Measurements from ENCODE around the gene HES1. TPM values are rescaled to one million over a fixed set of nuclear protein-coding genes. Genes with fewer than 3 reads are reported as not detected.

The HES1 gene
- total and polyA plus RNA-seq, 4 donors: 5.3 to 12.5 (median 9.0) TPM

DNA sequence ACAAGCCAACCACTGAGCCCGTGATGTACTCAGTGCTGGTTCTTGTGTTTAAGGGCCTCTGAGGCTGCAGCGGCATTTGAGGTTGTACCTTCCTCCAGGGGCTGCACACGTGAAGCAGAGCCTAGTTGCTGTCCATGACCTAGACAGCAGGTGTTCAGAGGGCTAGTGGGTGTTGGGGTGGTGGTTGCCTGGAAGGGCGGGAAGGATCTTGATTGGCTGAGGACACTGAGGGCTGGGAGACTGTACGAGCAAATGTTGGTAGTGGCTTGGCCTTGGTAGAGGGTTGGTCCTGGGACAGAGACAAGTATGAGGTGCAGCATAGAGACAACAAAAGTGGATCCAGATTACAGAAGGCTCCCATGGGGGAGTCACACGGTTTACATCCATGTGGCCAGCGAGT, 17.0 kb upstream of the HES1 start:
- Histone ChIP-seq H3K9me3 (ENCODE audit: control insufficient read depth in 4 of 4, low read length in 3 of 4) (no peaks in the 10 kb centered on the region), H3K27ac (ENCODE audit: low read depth in 1 of 2, low read length in 2 of 2) (no peak overlapping the region), H3K9ac (ENCODE audit: low read depth in 1 of 2, low read length in 2 of 2) (no peak overlapping the region), H3K4me3 (ENCODE audit: low read depth in 1 of 3, low read length in 3 of 3) (no peak overlapping the region), H3K36me3 (ENCODE audit: control insufficient read depth in 4 of 4, insufficient read depth in 3 of 4, low read depth in 1 of 4, low read length in 3 of 4) (no peaks in the 10 kb centered on the region), H3K4me1 (ENCODE audit: control insufficient read depth in 4 of 4, insufficient read depth in 4 of 4, low read length in 3 of 4) (peaks cover 0 to 13% (median 9%) of the 10 kb centered on the region in 4 donors), H3K27me3 (ENCODE audit: control insufficient read depth in 4 of 4, insufficient read depth in 4 of 4, low read length in 3 of 4) (no peaks in the 10 kb centered on the region)
- DNase-seq (ENCODE audit: low spot score): no peak
- TF ChIP-seq HNF4G (IDR thresholded peaks at IDR 0.05): no peak
- no peak for TF ChIP-seq JUND (IDR thresholded peaks at IDR 0.05)
- TF ChIP-seq, protein P1, sequence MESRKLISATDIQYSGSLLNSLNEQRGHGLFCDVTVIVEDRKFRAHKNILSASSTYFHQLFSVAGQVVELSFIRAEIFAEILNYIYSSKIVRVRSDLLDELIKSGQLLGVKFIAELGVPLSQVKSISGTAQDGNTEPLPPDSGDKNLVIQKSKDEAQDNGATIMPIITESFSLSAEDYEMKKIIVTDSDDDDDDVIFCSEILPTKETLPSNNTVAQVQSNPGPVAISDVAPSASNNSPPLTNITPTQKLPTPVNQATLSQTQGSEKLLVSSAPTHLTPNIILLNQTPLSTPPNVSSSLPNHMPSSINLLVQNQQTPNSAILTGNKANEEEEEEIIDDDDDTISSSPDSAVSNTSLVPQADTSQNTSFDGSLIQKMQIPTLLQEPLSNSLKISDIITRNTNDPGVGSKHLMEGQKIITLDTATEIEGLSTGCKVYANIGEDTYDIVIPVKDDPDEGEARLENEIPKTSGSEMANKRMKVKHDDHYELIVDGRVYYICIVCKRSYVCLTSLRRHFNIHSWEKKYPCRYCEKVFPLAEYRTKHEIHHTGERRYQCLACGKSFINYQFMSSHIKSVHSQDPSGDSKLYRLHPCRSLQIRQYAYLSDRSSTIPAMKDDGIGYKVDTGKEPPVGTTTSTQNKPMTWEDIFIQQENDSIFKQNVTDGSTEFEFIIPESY (IDR thresholded peaks at IDR 0.05): no peak
- no peak for TF ChIP-seq CTCF (IDR thresholded peaks at IDR 0.05; ENCODE audit: low read depth, low read length, missing input control)
- TF ChIP-seq MAX (IDR thresholded peaks at IDR 0.05): no peak
- TF ChIP-seq HNF4A (conservative IDR thresholded peaks at IDR 0.05): no peak
- no peak for TF ChIP-seq RAD21 (IDR thresholded peaks at IDR 0.05)
- no peak for TF ChIP-seq YY1 (IDR thresholded peaks at IDR 0.05)
- 97% methylated on average over 7 of the region's 7 CpGs for WGBS

- Histone ChIP-seq H3K36me3 (ENCODE audit: control insufficient read depth in 4 of 4, insufficient read depth in 3 of 4, low read depth in 1 of 4, low read length in 3 of 4) (no peaks in the 10 kb centered on the region), H3K27me3 (ENCODE audit: control insufficient read depth in 4 of 4, insufficient read depth in 4 of 4, low read length in 3 of 4) (no peaks in the 10 kb centered on the region), H3K9me3 (ENCODE audit: control insufficient read depth in 4 of 4, low read length in 3 of 4) (no peaks in the 10 kb centered on the region), H3K4me1 (ENCODE audit: control insufficient read depth in 4 of 4, insufficient read depth in 4 of 4, low read length in 3 of 4) (peaks cover 0 to 12% (median 8%) of the 10 kb centered on the region in 4 donors), H3K4me3 (ENCODE audit: low read depth in 1 of 3, low read length in 3 of 3) (no peak overlapping the region), H3K27ac (ENCODE audit: low read depth in 1 of 2, low read length in 2 of 2) (no peak overlapping the region), H3K9ac (ENCODE audit: low read depth in 1 of 2, low read length in 2 of 2) (no peak overlapping the region)
- 88% methylated on average over 6 of the region's 6 CpGs for WGBS
- no peak for TF ChIP-seq MAX (IDR thresholded peaks at IDR 0.05)
- TF ChIP-seq YY1 (IDR thresholded peaks at IDR 0.05): no peak
- TF ChIP-seq HNF4A (conservative IDR thresholded peaks at IDR 0.05): no peak
- TF ChIP-seq RXRA (IDR thresholded peaks at IDR 0.05): no peak
- TF ChIP-seq ATF3 (IDR thresholded peaks at IDR 0.05): no peak
- no peak for TF ChIP-seq GABPA (IDR thresholded peaks at IDR 0.05 in 1 of 2, conservative IDR thresholded peaks at IDR 0.05 in 1 of 2)
- no peak for TF ChIP-seq NR2F2 (IDR thresholded peaks at IDR 0.05)
- TF ChIP-seq, protein P1 (IDR thresholded peaks at IDR 0.05): no peak
- no peak for DNase-seq (ENCODE audit: low spot score)
These were observed 15.9 kb upstream of the HES1 start for GRCh38 chr3:194119831-194120590.
